Activated gamma-delta T cell treated with anti-CD3 and anti-CD28 coated beads, Interleukin-2, amount 50 U/mL, for 16 hours (primary cell): Measurements from ENCODE around the gene KCNQ1.

Source experiments
- DNase-seq: peaks from one replicate; pipeline ENCODE4 v3.0.0-alpha.2; 2020; ENCODE audit warnings: low read depth

The KCNQ1 gene

GRCh38 chr11:2652333-2653197, 207.8 kb downstream of the KCNQ1 start:
- DNase-seq: no peak

DNA sequence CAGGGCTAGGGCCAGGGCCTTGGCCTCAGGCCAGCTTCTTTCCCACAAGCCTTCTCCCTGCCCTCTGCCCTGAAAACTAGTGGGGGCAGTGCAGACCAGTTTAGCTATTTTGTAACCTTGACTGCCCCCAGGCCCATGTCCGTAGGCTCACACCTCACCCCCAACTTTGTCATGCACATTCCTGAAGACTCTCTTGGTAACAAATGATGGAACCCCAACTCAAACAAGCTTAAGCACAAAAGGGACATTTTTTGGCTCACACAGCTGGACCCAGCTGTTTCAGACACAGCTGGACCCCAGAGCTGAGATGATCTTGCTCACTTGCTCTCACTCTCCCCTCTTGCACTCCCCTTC, 208.4 kb downstream of the KCNQ1 start:
- DNase-seq: no peak

- no peak for DNase-seq
Observed at GRCh38 chr11:2653930-2654739, 209.3 kb downstream of the KCNQ1 start.

- no peak for DNase-seq
Observed at GRCh38 chr11:2655016-2655719, 210.4 kb downstream of the KCNQ1 start.

DNA sequence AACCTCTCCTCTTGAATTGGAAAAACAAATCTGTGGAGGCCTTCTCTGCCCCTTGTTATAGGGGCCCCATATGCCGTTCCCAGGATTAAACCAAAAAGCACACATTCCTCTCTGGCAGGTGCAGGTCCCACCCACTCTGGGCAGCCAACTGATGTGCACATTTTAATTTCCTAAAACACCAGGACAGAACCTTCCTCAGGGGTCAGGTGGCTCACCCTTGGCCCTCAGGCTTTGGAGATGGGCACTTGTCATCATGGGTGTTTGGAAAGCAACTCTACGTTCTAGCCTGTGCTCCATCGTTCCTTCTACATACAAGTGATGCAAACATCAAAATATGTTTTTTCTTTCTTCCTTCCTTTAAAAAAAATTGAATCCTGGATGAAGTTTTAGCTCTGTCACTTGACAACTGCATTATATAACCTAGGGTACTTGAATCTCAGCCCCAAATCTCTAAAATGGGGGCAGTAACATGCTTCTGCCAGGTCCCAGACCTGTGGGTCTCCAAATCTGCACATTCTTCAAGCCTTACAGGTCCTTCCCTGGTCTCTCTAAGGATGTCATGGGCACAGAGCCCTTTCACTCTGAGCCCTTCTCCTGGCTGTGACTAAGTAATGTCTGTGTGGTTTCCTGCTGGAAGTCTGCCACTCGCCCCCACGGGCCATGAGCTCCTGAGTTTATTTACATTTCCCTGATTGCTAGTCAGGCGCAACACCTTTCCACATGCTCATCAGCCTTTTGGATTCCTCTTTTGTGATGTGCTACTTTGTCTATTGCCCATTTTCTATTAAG, 211.2 kb downstream of the KCNQ1 start:
- DNase-seq: no peak

GRCh38 chr11:2656859-2657258, 212.1 kb downstream of the KCNQ1 start:
- DNase-seq: no peak

DNA sequence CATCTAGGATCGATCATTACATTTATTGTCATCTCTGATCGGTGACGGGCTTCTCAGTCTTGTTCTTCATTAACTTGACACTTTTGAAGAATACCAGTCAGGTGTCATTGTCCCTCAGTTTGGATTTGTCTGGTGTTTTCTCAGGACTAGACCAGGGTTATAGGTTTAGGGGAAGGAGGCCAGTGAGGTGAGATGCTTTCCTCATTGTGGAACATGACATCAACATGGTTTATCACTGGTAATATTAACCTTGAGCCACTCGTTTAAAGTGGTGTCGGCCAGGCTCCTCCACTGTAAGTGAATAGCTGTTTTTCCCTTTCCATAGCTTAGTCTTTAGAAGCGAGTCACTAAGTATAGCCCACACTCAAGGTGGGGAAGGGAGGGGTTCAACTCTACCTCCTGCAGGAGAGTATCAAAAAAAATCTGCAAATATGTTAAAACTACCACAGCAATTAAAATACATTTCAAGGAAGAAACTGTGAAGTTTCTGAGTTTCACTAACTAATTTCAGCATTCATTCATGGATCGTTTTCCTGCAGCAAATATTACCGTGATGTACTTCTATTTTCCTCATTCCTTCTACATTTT, 213.0 kb downstream of the KCNQ1 start:
- no peak for DNase-seq

- DNase-seq: no peak
Observed at GRCh38 chr11:2660357-2660939, 215.6 kb downstream of the KCNQ1 start.

- no peak for DNase-seq
Observed at GRCh38 chr11:2661173-2662023, 216.6 kb downstream of the KCNQ1 start.

DNA sequence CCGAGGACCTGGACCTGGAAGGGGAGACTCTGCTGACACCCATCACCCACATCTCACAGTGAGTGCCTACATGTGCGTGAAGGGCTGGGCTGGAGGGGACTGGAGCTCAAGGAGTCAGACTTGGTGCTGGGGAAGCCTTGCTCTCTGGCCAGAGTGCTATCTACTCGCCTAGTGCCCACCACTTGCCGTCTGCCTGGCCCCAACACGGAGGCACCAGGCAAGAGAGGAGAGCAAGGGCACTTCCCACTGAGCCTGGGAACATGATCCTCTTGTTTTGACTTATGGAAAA, 217.2 kb downstream of the KCNQ1 start:
- no peak for DNase-seq

- no peak for DNase-seq
Observed at GRCh38 chr11:2662430-2663299, 217.9 kb downstream of the KCNQ1 start.

GRCh38 chr11:2663506-2663905, 218.7 kb downstream of the KCNQ1 start:
- DNase-seq: no peak

DNA sequence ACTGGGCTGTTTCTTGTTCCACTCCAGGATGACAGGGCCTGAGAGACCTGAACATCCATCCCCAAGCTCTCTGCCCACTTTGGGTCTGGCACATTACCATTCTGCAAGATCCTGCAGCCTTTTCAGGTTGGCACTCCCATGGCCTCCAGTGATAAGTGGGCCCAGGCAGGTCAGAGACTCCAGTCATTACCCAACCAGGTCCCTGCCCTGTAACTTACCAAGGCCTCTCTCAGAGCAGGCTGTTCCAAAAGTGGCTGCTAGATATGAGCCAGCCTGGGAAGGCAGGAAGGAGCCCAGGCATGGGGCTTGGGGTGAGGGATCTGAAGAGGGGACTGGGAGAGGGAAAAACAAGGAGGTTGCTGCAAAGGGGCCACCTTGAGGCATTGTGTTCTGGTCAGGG, 219.1 kb downstream of the KCNQ1 start:
- DNase-seq: no peak

GRCh38 chr11:2664376-2664775, 219.6 kb downstream of the KCNQ1 start:
- no peak for DNase-seq

DNA sequence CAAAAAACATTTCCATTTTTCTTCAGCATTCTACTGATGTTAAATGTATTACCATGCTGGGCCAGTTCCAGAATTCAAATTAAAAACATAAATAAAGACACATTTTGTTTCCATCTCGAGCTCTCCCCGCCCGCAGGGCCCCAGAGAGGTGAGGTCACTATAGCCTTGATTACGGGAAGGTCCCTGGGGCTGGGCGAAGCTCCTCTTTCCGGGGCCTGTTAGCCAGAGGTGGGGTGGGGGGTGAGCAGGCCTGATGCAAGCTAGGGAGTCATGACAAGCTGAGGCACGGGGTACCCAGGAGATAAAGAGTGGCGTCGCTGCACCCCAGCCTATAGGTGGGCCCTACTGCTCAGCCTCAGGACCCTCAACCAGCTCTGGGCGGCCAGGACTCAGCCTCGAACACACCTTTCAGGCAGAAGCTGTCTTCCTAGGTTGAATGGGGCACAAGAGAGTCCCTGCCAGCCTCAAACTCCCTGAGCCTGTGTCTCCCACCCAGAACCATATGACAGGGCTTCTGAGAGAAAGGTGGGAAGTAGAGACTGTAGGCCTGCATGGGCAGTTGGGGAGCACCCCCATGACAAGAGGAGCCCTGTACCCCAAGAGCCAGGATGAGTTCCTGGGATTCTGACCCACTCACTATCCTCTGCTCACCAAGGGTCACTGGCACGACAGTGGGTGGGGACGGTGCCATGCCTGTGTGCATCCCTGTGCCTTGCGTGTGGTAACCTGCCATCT, 220.2 kb downstream of the KCNQ1 start:
- DNase-seq: no peak

- DNase-seq: no peak
Observed at GRCh38 chr11:2665526-2666400, 221.0 kb downstream of the KCNQ1 start.

DNA sequence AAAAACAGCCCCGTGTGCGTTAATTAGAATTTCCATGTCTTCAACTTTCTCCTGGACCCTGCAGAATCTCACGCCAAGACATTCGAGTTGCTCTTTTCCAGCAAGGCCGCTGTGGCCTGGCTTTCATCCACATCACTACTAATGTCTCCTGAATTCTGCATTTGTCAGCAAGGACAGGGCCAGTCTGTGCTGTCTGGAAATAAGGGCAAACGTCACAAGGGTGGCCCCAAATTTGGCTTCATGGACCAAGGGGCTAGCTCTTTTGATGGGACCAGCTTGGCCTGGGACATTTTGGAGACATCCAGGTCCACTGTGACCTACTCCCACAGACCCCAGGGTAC, 221.6 kb downstream of the KCNQ1 start:
- DNase-seq: no peak
